Right cardiac atrium (tissue), 5 donors: ENCODE data around the gene SURF6. TPM values are rescaled to one million over a fixed set of nuclear protein-coding genes. Genes with fewer than 3 reads are reported as not detected.
"Not testable (repeated sequence)": the region's sequence is repeated elsewhere in the genome, so short reads cannot be mapped to it uniquely, and the experiment has no call there.

Experiments used
- ATAC-seq, 2 donors: fragments of 200-7000 bp; cut with Tn5 transposase; one replicate each; pipeline versions ENCODE4 v1.8.0 to v1.9.1; 2020; ENCODE audit warnings: moderate library complexity in 2 of 2, mild to moderate bottlenecking in 1 of 2
- DNase-seq, 3 donors: peaks; one replicate each; pipeline ENCODE4 v3.0.0-alpha.2; 2020
- H3K27ac ChIP-seq: one replicate; pipeline ENCODE4 v1.5.1; 2013; ENCODE audit warnings: mild to moderate bottlenecking, low read length, control low read depth, moderate library complexity
- H3K27me3 ChIP-seq: one replicate; pipeline ENCODE4 v1.6.1; 2013; ENCODE audit not compliant: control insufficient read depth, insufficient read depth
- H3K4me1 ChIP-seq: one replicate; pipeline ENCODE4 v1.6.1; 2013; ENCODE audit warnings: low read length; ENCODE audit not compliant: control insufficient read depth, insufficient read depth
- H3K4me3 ChIP-seq: one replicate; pipeline ENCODE4 v1.5.1; 2013; ENCODE audit warnings: low read length, control low read depth
- H3K9me3 ChIP-seq: one replicate; pipeline ENCODE4 v1.6.1; 2013; ENCODE audit warnings: low read length; ENCODE audit not compliant: control insufficient read depth
- WGBS: extraction: QIAGEN DNeasy Blood & Tissue Kit; methylation state at CpG from one replicate; pipeline ENCODE4 v1.1.7; 2013; 5-methylcytosine and 5-hydroxymethylcytosine counted together
- intact Hi-C, 4 donors: fragments of 100-400 bp; cut with DNase I; formaldehyde crosslinking; loops; one replicate each; pipeline versions ENCODE4 v1.11.0 to v1.14.0; 2022 to 2023
- polyA plus RNA-seq: library from polyadenylated mRNA; stranded (reverse); fragments of 200-250 nt; gene quantifications from one replicate; pipeline ENCODE4 v1.2.3, GENCODE V29; 2013
- total RNA-seq, 4 donors: library from RNA; stranded (reverse); fragmentation: NEBNext Ultra II Directional; extraction: Animal tissue kit (Norgen Biotek cat#: 25700); gene quantifications; one replicate each; pipeline ENCODE4 v1.2.1, GENCODE V29; 2021
- donor health status: healthy with polysubstance abuse.
- donor health status: DM: no; HTN: yes; CAD: no.
- donor health status: DM: no; HTN: no; CAD: no.
- donor health status: DM: no; HTN: yes; CAD: no; lungs with severe emphysema.
- donor health status: DM: yes; HTN: yes; CAD: no.

The SURF6 gene
- total and polyA plus RNA-seq, 5 donors = 10.9 to 13.9 (median 11.9) TPM

DNA sequence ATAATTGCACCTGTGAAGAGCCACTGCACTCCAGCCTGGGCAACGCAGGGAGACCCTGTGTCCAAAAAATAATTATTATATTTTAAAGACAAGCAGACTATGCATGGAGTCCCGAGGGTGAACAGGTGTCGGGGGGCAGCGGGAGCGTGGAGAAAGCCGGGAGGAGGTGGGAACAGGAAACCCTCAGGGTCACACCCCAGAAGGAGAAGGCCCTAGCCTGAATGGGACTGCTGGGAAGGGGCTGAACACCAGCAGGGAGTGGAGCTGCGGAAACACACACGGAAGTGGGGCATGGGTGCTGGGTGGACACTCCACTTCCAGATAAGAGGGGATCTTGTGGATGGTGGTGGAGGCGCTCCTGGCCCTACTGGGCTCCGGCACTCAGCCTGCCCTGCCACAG, 12.8 kb downstream of the SURF6 start:
- ATAC-seq = no peak
- Histone ChIP-seq H3K27ac (no peak overlapping the region), H3K4me3 (no peak overlapping the region), H3K27me3 (no peaks in the 10 kb centered on the region), H3K9me3 (no peaks in the 10 kb centered on the region), H3K4me1 (no peaks in the 10 kb centered on the region)
- 83% methylated on average over 10 of the region's 10 CpGs for WGBS
- no peak for DNase-seq
- intact Hi-C loops = loop anchor here in 1 of 4 donors (10.0 kb wide), 1 partner anchor 138 kb away; no protein-coding TSS in a partner anchor

- intact Hi-C loops = loop anchor here in 1 of 4 donors (10.0 kb wide), 1 partner anchor 138 kb away; no protein-coding TSS in a partner anchor
- WGBS = 84% methylated on average over 14 of the region's 14 CpGs
Measured at GRCh38 chr9:133322701-133323100, 13.3 kb downstream of the SURF6 start.

GRCh38 chr9:133321411-133321935, 14.5 kb downstream of the SURF6 start:
- Histone ChIP-seq H3K4me1 (no peaks in the 10 kb centered on the region), H3K4me3 (no peak overlapping the region), H3K27ac (no peak overlapping the region), H3K9me3 (no peaks in the 10 kb centered on the region), H3K27me3 (no peaks in the 10 kb centered on the region)
- DNase-seq (no peak), ATAC-seq (no peak)
- intact Hi-C loops = loop anchor here in 1 of 4 donors (10.0 kb wide), 1 partner anchor 137 kb away; no protein-coding TSS in a partner anchor
- 68% methylated on average over 13 of the region's 13 CpGs for WGBS

More at GRCh38 chr9:133322701-133323100, 13.3 kb downstream of the SURF6 start:
- ATAC-seq (no peak), DNase-seq (no peak)
- H3K4me1 ChIP-seq = no peaks in the 10 kb centered on the region
- H3K27ac ChIP-seq = no peak overlapping the region
- no peaks in the 10 kb centered on the region for H3K9me3 ChIP-seq
- H3K27me3 ChIP-seq = no peaks in the 10 kb centered on the region
- no peak overlapping the region for H3K4me3 ChIP-seq

- Histone ChIP-seq H3K4me3 (no peak overlapping the region), H3K27ac (no peak overlapping the region), H3K4me1 (no peaks in the 10 kb centered on the region), H3K27me3 (no peaks in the 10 kb centered on the region), H3K9me3 (no peaks in the 10 kb centered on the region)
- 76% methylated on average over 13 of the region's 13 CpGs for WGBS
- intact Hi-C loops = loop anchor here in 1 of 4 donors (10.0 kb wide), 1 partner anchor 136 kb away; no protein-coding TSS in a partner anchor
- ATAC-seq = no peak
- DNase-seq = no peak
Measured at GRCh38 chr9:133320421-133320881, 15.5 kb downstream of the SURF6 start.

- intact Hi-C loops, H3K4me1 ChIP-seq, H3K4me3 ChIP-seq, ATAC-seq, H3K9me3 ChIP-seq, DNase-seq, H3K27ac ChIP-seq, H3K27me3 ChIP-seq: not testable (repeated sequence)
- WGBS = 78% methylated on average over 13 of the region's 13 CpGs
Measured at GRCh38 chr9:133317551-133317950, 18.4 kb downstream of the SURF6 start.

DNA sequence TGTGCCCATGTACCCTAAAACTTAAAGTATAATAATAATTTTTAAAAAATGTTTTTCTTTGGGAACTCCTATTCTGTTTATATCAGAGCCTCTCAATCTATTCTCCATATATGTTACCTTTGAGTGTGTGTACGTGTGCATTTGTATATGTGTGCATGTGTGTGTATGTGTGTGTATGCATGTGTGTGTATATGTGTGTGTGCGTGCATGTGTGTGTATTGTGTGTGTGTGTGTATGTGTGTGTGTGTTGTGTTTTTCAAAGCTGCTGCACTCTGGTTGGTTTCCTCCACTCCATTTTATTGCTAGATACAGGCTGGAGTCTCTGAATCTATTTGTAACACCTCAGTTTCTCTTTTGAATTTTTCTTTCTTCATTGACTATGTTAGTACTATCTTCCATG, 20.0 kb downstream of the SURF6 start:
- no peak for DNase-seq
- no peak for ATAC-seq
- Histone ChIP-seq H3K4me1 (no peaks in the 10 kb centered on the region), H3K9me3 (no peaks in the 10 kb centered on the region), H3K4me3 (no peak overlapping the region), H3K27me3 (no peaks in the 10 kb centered on the region), H3K27ac (no peak overlapping the region)
- intact Hi-C loops = no loop called here
- WGBS = 75% methylated on average over 2 of the region's 2 CpGs

DNA sequence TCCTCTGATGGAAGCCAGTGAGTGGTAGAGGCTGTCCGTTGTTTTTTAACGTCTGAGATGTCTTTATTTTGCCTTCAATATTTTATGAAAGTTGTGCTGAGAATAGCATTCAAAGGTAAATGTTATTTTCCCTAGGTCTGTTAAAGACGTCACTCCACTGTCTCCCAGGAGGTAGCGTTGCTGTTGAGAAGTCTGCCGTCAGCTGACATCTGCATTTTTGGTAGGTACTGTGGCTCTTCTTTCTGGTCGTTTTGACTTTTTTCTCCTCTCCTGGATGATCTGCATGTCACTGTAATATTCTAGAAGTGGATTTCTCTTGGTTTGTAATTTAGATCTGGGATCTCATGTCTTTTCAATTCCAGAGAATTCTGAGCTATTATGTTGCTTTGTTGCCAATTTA, 26.4 kb downstream of the SURF6 start:
- WGBS = 81% methylated on average over 6 of the region's 6 CpGs
- Histone ChIP-seq H3K27ac (no peak overlapping the region), H3K4me3 (no peak overlapping the region), H3K9me3 (no peaks in the 10 kb centered on the region), H3K4me1 (no peaks in the 10 kb centered on the region), H3K27me3 (no peaks in the 10 kb centered on the region)
- intact Hi-C loops = no loop called here
- DNase-seq (no peak), ATAC-seq (no peak)

DNA sequence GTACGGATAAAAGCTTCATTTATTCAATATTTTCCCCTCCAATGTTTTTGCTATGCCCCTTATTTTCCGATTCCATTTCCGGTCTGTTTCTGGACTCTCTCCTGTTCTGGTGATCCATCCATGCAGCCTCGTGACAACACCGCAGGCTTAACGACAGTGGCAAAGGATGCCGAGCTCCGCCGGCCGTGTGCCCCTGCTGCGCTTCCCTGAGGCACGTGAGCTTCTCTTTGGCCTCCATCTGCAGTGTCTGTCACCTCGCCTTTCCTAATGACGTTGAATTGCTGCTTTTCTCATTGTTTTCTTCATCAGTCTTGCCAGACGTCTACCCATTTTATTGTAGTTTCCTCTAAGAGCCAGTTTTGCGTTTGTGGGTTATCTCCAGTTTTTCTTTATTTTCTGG, 28.7 kb downstream of the SURF6 start:
- intact Hi-C loops = no loop called here

DNA sequence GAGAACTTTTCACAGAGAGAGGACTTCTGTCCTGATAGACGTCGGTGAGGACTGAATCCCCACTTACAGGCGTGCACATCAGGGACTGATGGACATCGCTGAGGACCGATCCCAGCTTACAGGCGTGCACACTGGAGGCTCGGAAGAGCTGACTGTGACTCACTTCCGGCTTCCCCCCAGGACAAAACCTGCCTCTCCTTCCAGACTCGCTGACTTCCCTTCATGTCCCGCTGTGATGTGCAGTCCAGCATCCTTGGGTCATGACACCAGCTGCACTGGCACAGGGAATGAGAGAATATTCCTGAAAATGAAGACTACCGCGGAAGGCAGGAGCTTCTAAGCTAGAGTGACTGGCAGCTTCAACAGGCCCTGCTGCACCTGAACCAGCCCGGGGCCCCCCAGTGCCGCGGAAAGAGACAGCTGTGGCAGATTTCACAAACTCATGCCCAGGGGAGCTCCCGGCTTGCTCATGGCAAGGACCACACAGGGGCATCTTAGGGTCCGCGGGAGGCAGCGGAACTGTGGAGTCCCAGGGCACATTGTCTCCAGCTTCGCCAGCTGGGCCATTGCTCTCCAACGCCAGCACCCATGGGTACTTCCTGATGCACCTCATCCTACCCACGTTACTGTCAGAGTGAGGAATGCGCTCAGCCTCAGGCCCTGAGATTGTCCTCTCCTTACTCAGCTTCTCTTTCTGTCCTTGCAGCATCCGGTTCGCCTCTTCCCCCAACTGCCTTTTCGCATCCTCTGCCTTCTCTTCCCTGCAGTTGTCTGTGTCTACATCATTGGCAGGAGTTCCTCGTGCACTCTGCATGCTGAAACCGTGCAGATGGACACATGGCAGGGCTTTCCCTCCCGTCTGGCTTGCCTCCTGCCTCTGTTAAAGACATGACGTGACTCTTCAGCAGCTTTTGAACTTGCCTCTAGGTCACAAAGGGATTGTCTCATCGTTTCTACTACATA, 29.5 kb downstream of the SURF6 start:
- Histone ChIP-seq H3K4me1 (no peaks in the 10 kb centered on the region), H3K4me3 (no peak overlapping the region), H3K27me3 (no peaks in the 10 kb centered on the region), H3K27ac (no peak overlapping the region), H3K9me3 (no peaks in the 10 kb centered on the region)
- DNase-seq (no peak), ATAC-seq (no peak)
- intact Hi-C loops = no loop called here
- 69% methylated on average over 31 of the region's 31 CpGs for WGBS

More for the DNA sequence above, 28.7 kb downstream of the SURF6 start:
- Histone ChIP-seq H3K4me1 (no peaks in the 10 kb centered on the region), H3K27me3 (no peaks in the 10 kb centered on the region), H3K4me3 (no peak overlapping the region), H3K27ac (no peak overlapping the region), H3K9me3 (no peaks in the 10 kb centered on the region)
- ATAC-seq = no peak
- WGBS = 73% methylated on average over 16 of the region's 16 CpGs
- no peak for DNase-seq

GRCh38 chr9:133305731-133306130, 30.3 kb downstream of the SURF6 start:
- Histone ChIP-seq H3K27ac (no peak overlapping the region), H3K27me3 (no peaks in the 10 kb centered on the region), H3K4me3 (no peak overlapping the region), H3K4me1 (no peaks in the 10 kb centered on the region), H3K9me3 (no peaks in the 10 kb centered on the region)
- intact Hi-C loops = no loop called here
- 88% methylated on average over 23 of the region's 23 CpGs for WGBS
- no peak for DNase-seq
- no peak for ATAC-seq
